KMS-11 (cell line): ENCODE measurements around the gene PLA2G4F.

Experiments used
- H2AFZ ChIP-seq: fragments of 200-600 bp; sonication (generic); 2 replicates; pipeline ENCODE4 v1.6.1; 2016; ENCODE audit warnings: antibody characterized with exemption, mixed run types, low read depth
- H3K27ac ChIP-seq: fragments of 200-600 bp; sonication (generic); 2 replicates; pipeline ENCODE4 v1.6.1; 2016; ENCODE audit warnings: mild to moderate bottlenecking, mixed run types
- H3K27me3 ChIP-seq: fragments of 200-600 bp; sonication (generic); 2 replicates; pipeline ENCODE4 v1.6.1; 2017; ENCODE audit warnings: mild to moderate bottlenecking, low read depth, mixed run types, moderate library complexity; ENCODE audit not compliant: insufficient read depth
- H3K36me3 ChIP-seq: fragments of 200-600 bp; sonication (generic); 2 replicates; pipeline ENCODE4 v1.6.1; 2017; ENCODE audit warnings: mild to moderate bottlenecking, mixed run types; ENCODE audit not compliant: insufficient read depth
- H3K4me1 ChIP-seq: fragments of 200-600 bp; sonication (generic); 2 replicates; pipeline ENCODE4 v1.6.1; 2016; ENCODE audit warnings: mild to moderate bottlenecking, low read depth, mixed run types; ENCODE audit not compliant: poor library complexity, severe bottlenecking
- H3K4me2 ChIP-seq: fragments of 200-600 bp; sonication (generic); 2 replicates; pipeline ENCODE4 v1.7.0; 2016; ENCODE audit warnings: mild to moderate bottlenecking, mixed run types
- H3K4me3 ChIP-seq: fragments of 200-600 bp; sonication (generic); IDR thresholded peaks from 2 replicates; pipeline ENCODE4 v1.6.1; 2017; ENCODE audit warnings: low read depth, low read length, mixed read lengths; ENCODE audit not compliant: insufficient read depth
- H3K79me2 ChIP-seq: fragments of 200-600 bp; sonication (generic); 2 replicates; pipeline ENCODE4 v1.6.1; 2016; ENCODE audit warnings: low read depth, mixed run types; ENCODE audit not compliant: insufficient read depth
- H3K9ac ChIP-seq: fragments of 200-600 bp; sonication (generic); 2 replicates; pipeline ENCODE4 v1.6.1; 2016; ENCODE audit warnings: mild to moderate bottlenecking, mixed run types
- H4K20me1 ChIP-seq: fragments of 200-600 bp; sonication (generic); 2 replicates; pipeline ENCODE4 v1.6.1; 2016; ENCODE audit warnings: mild to moderate bottlenecking, mixed run types; ENCODE audit not compliant: insufficient read depth
- CTCF ChIP-seq: fragments of 200-600 bp; sonication (generic); conservative IDR thresholded peaks from 2 replicates; pipeline ENCODE4 v1.6.1; 2017; ENCODE audit warnings: low read depth, mild to moderate bottlenecking, antibody characterized with exemption, low read length, moderate library complexity, mixed read lengths

Gene PLA2G4F

GRCh38 chr15:42147431-42147735 is 9.1 kb downstream of the PLA2G4F start:
- 0 out of 2 replicates have a peak, but pooled peaks cover 2% of the 10 kb centered on the region for H3K27me3 ChIP-seq
- H3K27ac ChIP-seq: no peak overlapping the region
- no peaks in the 10 kb centered on the region for H4K20me1 ChIP-seq
- no peaks in the 10 kb centered on the region for H3K36me3 ChIP-seq
- H2AFZ ChIP-seq: no peak overlapping the region
- H3K4me2 ChIP-seq: no peak overlapping the region
- TF ChIP-seq CTCF: no peak
- no peak overlapping the region for H3K9ac ChIP-seq
- no peaks in the 10 kb centered on the region for H3K79me2 ChIP-seq
- no peaks in the 10 kb centered on the region for H3K4me1 ChIP-seq
- H3K4me3 ChIP-seq: no peak overlapping the region

- H3K9ac ChIP-seq: no peak overlapping the region
- no peak overlapping the region for H2AFZ ChIP-seq
- H3K79me2 ChIP-seq: no peaks in the 10 kb centered on the region
- H3K36me3 ChIP-seq: no peaks in the 10 kb centered on the region
- 0 out of 2 replicates have a peak, but pooled peaks cover 2% of the 10 kb centered on the region for H3K27me3 ChIP-seq
- no peak for TF ChIP-seq CTCF
- H3K4me1 ChIP-seq: no peaks in the 10 kb centered on the region
- H3K27ac ChIP-seq: no peak overlapping the region
- no peak overlapping the region for H3K4me2 ChIP-seq
- H4K20me1 ChIP-seq: no peaks in the 10 kb centered on the region
- H3K4me3 ChIP-seq: no peak overlapping the region
Measured at GRCh38 chr15:42146551-42147430, 9.6 kb downstream of the PLA2G4F start.

GRCh38 chr15:42145546-42146455 is 10.6 kb downstream of the PLA2G4F start:
- Histone ChIP-seq H3K9ac (no peak overlapping the region), H3K4me3 (no peak overlapping the region), H3K27ac (no peak overlapping the region), H3K4me2 (no peak overlapping the region), H4K20me1 (no peaks in the 10 kb centered on the region), H3K27me3 (0 out of 2 replicates have a peak, but pooled peaks cover 2% of the 10 kb centered on the region), H3K4me1 (no peaks in the 10 kb centered on the region), H3K36me3 (no peaks in the 10 kb centered on the region), H2AFZ (no peak overlapping the region), H3K79me2 (no peaks in the 10 kb centered on the region)
- no peak for TF ChIP-seq CTCF

GRCh38 chr15:42144841-42145375 is 11.5 kb downstream of the PLA2G4F start:
- Histone ChIP-seq H4K20me1 (no peaks in the 10 kb centered on the region), H3K27me3 (0 out of 2 replicates have a peak, but pooled peaks cover 2% of the 10 kb centered on the region), H3K27ac (no peak overlapping the region), H3K36me3 (no peaks in the 10 kb centered on the region), H3K4me1 (no peaks in the 10 kb centered on the region), H3K4me3 (no peak overlapping the region), H3K79me2 (no peaks in the 10 kb centered on the region), H2AFZ (no peak overlapping the region), H3K4me2 (no peak overlapping the region), H3K9ac (no peak overlapping the region)
- no peak for TF ChIP-seq CTCF
